ENCODE measurements around the gene ACOXL. TPM values are rescaled to one million over a fixed set of nuclear protein-coding genes. Genes with fewer than 3 reads are reported as not detected.

ACOXL gene
- total RNA-seq, 2 donors from 2014 or later = 11.7 to 12.3 TPM

DNA sequence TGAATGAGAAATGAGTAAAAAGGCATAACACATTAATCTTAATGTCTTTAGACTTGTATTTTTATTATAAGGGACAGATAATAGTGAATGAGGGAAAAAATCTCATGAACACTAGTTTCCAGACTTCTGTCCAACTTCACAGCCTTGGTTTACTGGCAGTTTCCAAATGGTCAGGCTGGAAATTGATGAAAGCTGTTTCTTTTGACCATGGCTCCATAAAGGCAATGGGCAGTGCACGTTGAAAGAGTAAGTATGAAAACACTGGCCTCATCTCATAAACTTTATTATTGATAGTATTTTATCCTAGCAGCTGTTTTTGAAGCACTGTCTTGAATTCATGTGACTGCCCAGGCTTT lies 411.4 kb downstream of the ACOXL start:
- Mint-ChIP-seq H3K9me3 (no peaks in the 10 kb centered on the region), H3K4me1 (peaks cover 18% of the 10 kb centered on the region), H3K36me3 (ENCODE audit: low read depth) (peaks cover 20% of the 10 kb centered on the region), H3K4me3 (no peak overlapping the region), H3K27me3 (ENCODE audit: insufficient read depth) (no peaks in the 10 kb centered on the region), H3K27ac (no peak overlapping the region)
- Histone ChIP-seq H3K9me3 (ENCODE audit: control insufficient read depth, low read length) (peaks cover 6% of the 10 kb centered on the region), H3K36me3 (ENCODE audit: control insufficient read depth, insufficient read depth, low read length) (peaks cover 13% of the 10 kb centered on the region), H3K27ac (ENCODE audit: low read depth, low read length) (no peak overlapping the region), H3K4me3 (ENCODE audit: low read length) (no peak overlapping the region), H3K27me3 (ENCODE audit: control insufficient read depth, insufficient read depth, low read length, poor library complexity, severe bottlenecking) (no peaks in the 10 kb centered on the region), H3K4me1 (ENCODE audit: control insufficient read depth, insufficient read depth, low read length) (peaks cover 5% of the 10 kb centered on the region), H3K9ac (ENCODE audit: extremely low read depth, low read length, poor library complexity, severe bottlenecking) (no peak overlapping the region)
- WGBS, 2 experiments (ENCODE audit: insufficient coverage in 1 of 2, insufficient read length in 1 of 2) = 100% methylated on average over 1 of the region's 1 CpG; no CpG with 5 or more reads in 1 of the 2 experiments
- no peak for TF ChIP-seq CTCF (conservative IDR thresholded peaks at IDR 0.05)
- DNase-seq = no peak

DNA sequence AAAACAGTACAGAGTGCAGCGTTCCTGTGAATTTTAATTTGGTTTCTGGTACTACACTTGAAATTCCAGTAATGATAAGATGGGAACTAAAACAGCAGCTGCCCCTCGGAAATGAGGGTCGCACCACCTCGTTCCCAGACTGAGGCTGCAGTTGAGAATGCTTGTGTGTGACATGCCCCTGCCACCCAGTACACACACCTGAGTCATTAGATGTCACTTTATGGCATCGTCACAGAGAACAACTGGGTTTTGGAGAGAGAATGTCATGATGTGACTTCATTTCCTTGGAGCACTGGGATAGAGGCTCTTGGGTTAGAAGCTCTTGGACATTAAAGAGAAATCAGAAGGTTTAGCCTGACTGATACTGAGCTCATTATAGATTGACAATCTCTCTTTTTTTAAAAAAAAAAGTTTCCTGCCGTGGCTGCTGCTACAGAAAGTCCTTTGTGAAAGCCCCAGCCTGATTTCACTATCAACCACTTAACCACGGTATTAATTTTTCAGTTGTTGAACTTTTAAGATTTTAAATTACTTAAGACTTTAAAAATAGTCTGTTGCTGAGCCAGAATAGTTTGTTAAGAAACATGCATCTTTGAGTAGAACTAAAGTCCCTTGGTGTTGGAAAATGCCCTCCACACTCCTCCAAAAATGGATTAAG lies 412.9 kb downstream of the ACOXL start:
- Mint-ChIP-seq H3K27ac (no peak overlapping the region), H3K4me3 (no peak overlapping the region), H3K27me3 (ENCODE audit: insufficient read depth) (no peaks in the 10 kb centered on the region), H3K36me3 (ENCODE audit: low read depth) (peaks cover 13% of the 10 kb centered on the region), H3K4me1 (peaks cover 18% of the 10 kb centered on the region), H3K9me3 (no peaks in the 10 kb centered on the region)
- Histone ChIP-seq H3K36me3 (ENCODE audit: control insufficient read depth, insufficient read depth, low read length) (peaks cover 18% of the 10 kb centered on the region), H3K4me3 (ENCODE audit: low read length) (no peak overlapping the region), H3K9ac (ENCODE audit: extremely low read depth, low read length, poor library complexity, severe bottlenecking) (no peak overlapping the region), H3K27ac (ENCODE audit: low read depth, low read length) (no peak overlapping the region), H3K9me3 (ENCODE audit: control insufficient read depth, low read length) (peaks cover 6% of the 10 kb centered on the region), H3K27me3 (ENCODE audit: control insufficient read depth, insufficient read depth, low read length, poor library complexity, severe bottlenecking) (no peaks in the 10 kb centered on the region), H3K4me1 (ENCODE audit: control insufficient read depth, insufficient read depth, low read length) (peaks cover 5% of the 10 kb centered on the region)
- no peak for TF ChIP-seq CTCF (conservative IDR thresholded peaks at IDR 0.05)
- WGBS, 2 experiments (ENCODE audit: insufficient coverage in 1 of 2, insufficient read length in 1 of 2) = 87 to 94% methylated on average over 4 to 7 of the region's 7 CpGs
- DNase-seq = no peak

DNA sequence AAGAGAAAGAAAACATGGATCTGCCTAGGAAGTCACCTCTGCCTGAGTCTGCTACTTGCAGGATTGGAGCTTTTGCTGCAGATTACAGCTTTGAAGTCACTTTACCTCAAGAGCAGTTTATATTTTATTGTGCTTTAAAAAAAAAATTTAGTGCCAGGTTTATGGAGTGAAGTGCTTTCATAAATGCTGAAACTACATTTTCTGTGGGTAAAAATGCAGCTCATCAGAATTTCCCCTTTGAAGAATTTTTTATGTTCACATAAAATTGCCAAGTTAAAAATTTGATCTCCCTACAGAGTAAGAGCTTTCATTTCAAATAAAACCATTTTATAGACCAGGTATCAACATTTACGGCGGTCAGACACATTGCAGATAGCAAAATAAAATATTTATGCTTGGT lies 413.6 kb downstream of the ACOXL start:
- 96% methylated on average over 2 of the region's 2 CpGs; no CpG with 5 or more reads in 1 of the 2 experiments for WGBS, 2 experiments (ENCODE audit: insufficient coverage in 1 of 2, insufficient read length in 1 of 2)
- no peaks in the 10 kb centered on the region for H3K27me3 ChIP-seq (ENCODE audit: control insufficient read depth, insufficient read depth, low read length, poor library complexity, severe bottlenecking)
- no peaks in the 10 kb centered on the region for H3K27me3 Mint-ChIP-seq (ENCODE audit: insufficient read depth)
- no peaks in the 10 kb centered on the region for H3K9me3 ChIP-seq (ENCODE audit: control insufficient read depth, low read length)
- TF ChIP-seq CTCF (conservative IDR thresholded peaks at IDR 0.05) = no peak
- no peak overlapping the region for H3K4me3 ChIP-seq (ENCODE audit: low read length)
- peaks cover 10% of the 10 kb centered on the region for H3K36me3 Mint-ChIP-seq (ENCODE audit: low read depth)
- H3K36me3 ChIP-seq (ENCODE audit: control insufficient read depth, insufficient read depth, low read length) = peaks cover 15% of the 10 kb centered on the region
- no peak overlapping the region for H3K4me3 Mint-ChIP-seq
- H3K9me3 Mint-ChIP-seq = no peaks in the 10 kb centered on the region
- H3K27ac Mint-ChIP-seq = no peak overlapping the region
- DNase-seq = no peak
- H3K9ac ChIP-seq (ENCODE audit: extremely low read depth, low read length, poor library complexity, severe bottlenecking) = no peak overlapping the region
- no peak overlapping the region for H3K27ac ChIP-seq (ENCODE audit: low read depth, low read length)
- peaks cover 5% of the 10 kb centered on the region for H3K4me1 ChIP-seq (ENCODE audit: control insufficient read depth, insufficient read depth, low read length)
- H3K4me1 Mint-ChIP-seq = peaks cover 18% of the 10 kb centered on the region
